Uterus (tissue), 2 donors: ENCODE measurements around the gene LTBP1.

Source experiments
- CTCF ChIP-seq, 4 experiments: fragments of 200-600 bp in 2 of 4; fragments of 450-650 bp in 2 of 4; sonication (generic) in 2 of 4; IDR thresholded peaks; one replicate each; pipeline ENCODE4 v1.5.1; 2016 to 2019; ENCODE audit warnings: antibody characterized with exemption in 4 of 4, mild to moderate bottlenecking in 2 of 4, moderate library complexity in 1 of 4
- POLR2A ChIP-seq, 2 donors: fragments of 450-650 bp; IDR thresholded peaks; one replicate each; pipeline ENCODE4 v1.6.1; 2016; ENCODE audit warnings: antibody characterized with exemption in 2 of 2, mild to moderate bottlenecking in 1 of 2, moderate library complexity in 1 of 2

- no peak for TF ChIP-seq CTCF (IDR thresholded peaks at IDR 0.05)
- TF ChIP-seq POLR2A (IDR thresholded peaks at IDR 0.05), result no peak
Measured at GRCh38 chr2:33216508-33217182, 269.9 kb downstream of the LTBP1 start.
